Raji (cell line): ENCODE measurements around the gene LINC00237.

ENCODE experiments used
- POLR2A ChIP-seq: IDR thresholded peaks from 2 replicates; pipeline ENCODE4 v1.6.1; 2011; ENCODE audit warnings: low read depth, low read length, control low read depth; ENCODE audit not compliant: insufficient read depth

Gene LINC00237

DNA sequence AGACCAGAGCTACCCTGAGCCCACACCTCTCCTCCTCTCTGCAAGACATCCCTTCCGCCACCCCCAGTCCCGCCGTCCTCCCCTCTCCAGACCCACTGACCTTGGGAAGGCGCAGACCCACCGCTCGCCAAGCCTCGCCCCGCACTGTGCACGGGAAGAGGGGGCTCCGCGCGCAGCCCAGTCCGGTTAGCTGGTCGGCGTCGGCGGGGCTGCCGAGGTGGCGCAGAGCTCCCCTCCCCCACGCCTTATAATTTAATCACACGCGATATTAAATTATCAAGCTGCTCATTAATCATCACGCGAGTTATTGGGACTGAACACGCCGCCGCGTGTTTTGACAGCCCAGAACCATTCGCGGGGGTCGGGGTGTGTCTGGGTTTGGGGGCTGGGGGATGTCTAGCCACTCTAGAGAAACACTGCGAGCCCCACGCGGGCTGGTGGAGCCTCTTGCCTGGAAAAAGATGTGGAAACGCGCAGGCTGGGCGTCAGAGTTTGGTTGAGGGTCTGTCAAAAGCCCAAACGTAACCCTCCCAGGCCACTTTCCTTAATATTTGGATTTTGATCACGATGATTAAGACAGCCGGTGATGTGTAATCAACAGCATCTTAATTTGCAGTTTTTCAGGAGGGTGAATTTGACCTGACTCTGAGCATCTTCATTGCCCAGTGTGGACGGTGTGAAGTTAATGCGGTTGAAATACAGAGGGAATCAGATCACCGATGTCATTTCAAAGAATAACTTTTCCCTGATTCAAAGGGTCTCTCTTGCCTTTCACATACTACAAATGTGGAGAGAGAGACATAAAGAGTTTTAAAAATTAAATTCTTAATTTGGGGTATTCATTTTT, at the start of gene LINC00237:
Gene LINC00237, minus strand, starts transcription at position 188 of the 847 bp plus-strand sequence.
- TF ChIP-seq POLR2A, result no peak

GRCh38 chr20:21155268-21155667, 49.1 kb upstream of the LINC00237 start:
- no peak for TF ChIP-seq POLR2A

DNA sequence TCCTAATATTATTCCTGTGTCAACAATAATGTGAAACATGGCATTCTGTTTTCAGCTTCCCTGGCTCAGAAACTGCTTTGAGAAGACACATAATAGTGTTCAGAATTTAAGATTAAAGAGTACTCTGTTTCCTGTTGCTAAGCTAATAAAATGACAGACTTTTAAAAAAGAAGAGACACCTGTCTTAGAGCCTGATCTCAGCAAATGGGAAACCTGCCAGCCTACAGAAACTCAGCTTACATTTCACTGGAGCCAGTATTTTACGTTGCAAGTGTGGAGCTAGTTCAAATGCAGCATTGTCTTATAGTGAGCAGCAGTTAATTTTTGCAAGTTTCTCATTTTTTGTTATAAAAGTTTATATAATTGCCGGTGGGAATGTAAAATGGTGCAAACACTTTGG, 48.5 kb upstream of the LINC00237 start:
- TF ChIP-seq POLR2A, result no peak

DNA sequence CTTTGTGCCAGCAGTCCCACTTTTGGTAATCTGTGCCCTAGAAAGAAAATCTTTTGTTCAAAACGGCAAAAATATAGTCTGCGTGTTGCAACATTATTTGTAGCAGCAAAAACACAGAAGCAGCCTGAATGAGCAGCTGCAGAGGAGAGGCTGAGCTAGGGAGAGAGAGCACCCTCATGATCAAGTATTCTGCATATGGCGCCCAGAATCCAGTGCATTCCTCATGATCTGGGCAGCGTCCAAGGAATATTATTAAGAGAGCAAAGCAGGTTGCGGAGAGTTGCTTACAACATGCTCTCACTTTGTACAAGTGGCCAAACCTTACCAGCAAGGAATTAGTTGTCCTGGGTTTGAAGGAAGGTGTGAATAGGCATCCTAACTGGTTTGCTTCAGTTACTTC, 45.6 kb upstream of the LINC00237 start:
- no peak for TF ChIP-seq POLR2A

GRCh38 chr20:21149344-21149743, 43.2 kb upstream of the LINC00237 start:
- TF ChIP-seq POLR2A, result no peak

DNA sequence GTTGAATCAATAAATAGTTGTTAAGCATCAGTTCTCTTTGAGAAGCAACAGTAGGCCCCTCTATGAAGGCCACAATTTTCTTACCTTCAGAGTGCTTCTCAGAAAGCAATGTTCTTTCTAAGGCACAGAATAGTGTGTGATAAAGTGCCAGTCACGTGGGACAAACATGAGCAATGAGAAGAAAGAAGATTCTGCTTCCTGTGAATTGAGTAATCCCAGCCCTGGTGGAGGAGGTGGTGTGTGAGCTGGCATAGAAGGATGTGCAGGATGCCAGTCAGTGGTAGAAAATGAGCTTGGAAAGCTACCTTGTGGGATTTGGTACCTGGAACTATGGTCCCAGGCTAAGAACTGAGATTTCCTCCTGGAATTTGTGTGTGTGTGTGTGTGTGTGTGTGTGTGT, 41.4 kb upstream of the LINC00237 start:
- TF ChIP-seq POLR2A, result no peak

GRCh38 chr20:21146215-21146614, 40.1 kb upstream of the LINC00237 start:
- TF ChIP-seq POLR2A, result no peak

DNA sequence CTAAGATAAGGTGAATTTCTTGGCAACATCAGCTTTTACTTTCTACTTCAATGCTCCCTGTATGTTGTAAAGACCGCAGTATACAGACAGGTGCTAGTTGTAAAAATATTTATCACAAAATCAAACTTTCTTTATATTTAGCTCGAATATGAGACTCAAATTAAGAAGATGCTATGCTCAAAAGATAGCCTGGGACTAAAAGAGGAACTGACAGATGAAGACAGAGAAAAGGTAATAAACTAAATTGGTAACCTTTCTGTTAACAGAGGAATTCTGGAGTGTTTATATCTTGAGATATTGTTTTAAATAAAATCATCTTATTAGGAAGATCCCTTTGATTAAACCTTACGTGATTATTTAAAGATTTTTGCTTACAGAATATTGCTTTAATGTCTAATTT, 39.3 kb upstream of the LINC00237 start:
- no peak for TF ChIP-seq POLR2A

DNA sequence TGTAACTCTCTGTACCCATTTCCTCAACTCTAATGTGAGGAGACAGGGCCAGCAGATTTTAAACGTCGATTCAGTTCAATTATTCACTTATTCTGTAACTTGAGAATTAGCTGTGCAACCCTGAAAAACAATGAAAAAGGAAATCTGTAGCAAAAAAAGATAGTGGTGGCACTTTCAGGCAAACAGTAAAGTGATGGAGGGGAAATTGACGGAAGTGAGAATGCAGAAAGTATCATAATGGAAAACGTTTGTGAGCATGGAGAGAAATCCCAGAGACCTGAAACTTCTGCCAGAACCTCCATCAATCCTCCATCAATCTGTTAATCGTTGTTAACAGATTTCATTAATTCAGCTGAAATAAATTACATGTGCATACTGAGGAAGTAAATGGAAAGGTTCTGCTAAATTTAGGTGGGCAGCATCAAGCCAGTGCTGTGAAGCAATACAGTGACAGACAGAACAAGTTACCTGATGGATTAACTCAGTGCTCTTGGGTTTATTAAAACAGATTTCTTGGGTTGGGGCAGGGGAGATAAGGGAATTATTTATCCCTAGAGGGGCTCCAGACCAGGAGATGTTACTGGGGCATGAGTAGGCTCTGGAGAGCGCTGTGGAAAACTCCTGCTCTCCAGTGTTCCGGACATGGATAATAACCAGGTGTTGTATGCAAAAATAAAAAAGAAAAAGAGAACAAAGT, 37.2 kb upstream of the LINC00237 start:
- TF ChIP-seq POLR2A, result no peak

GRCh38 chr20:21141825-21142224, 35.7 kb upstream of the LINC00237 start:
- TF ChIP-seq POLR2A, result no peak

DNA sequence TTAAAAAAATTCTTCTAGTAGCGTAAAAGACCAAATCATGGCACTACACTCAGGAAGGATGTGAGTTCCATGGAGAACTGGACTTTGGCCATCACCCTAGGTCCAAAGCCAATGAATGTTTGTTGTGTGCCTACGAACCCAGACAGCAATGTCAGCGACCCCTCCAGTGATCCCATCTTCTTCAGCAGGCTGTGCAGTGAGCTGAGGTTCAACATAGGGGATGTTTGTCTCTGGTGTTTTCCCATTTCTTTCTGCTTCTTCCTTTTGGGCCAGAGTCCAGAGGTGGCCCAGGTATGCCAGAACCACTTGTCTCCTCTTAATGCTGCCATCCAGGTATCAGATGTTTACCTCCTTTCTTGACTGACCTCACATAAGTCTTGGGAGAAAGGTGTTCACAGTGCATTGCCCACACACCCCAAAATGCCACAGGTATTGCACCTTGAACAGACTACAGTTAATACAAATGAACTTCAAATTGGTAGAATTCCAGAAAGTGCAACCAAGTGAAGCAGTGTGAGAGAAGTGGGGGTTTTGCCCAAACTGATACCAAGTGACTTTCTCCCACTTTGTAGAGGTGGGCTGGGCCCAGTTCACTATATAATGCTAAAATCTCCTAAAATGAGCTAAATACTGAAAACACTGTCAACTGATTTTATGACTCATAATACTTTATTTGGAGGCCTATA, 33.9 kb upstream of the LINC00237 start:
- TF ChIP-seq POLR2A, result no peak

- no peak for TF ChIP-seq POLR2A
Measured at GRCh38 chr20:21137078-21137477, 30.9 kb upstream of the LINC00237 start.

DNA sequence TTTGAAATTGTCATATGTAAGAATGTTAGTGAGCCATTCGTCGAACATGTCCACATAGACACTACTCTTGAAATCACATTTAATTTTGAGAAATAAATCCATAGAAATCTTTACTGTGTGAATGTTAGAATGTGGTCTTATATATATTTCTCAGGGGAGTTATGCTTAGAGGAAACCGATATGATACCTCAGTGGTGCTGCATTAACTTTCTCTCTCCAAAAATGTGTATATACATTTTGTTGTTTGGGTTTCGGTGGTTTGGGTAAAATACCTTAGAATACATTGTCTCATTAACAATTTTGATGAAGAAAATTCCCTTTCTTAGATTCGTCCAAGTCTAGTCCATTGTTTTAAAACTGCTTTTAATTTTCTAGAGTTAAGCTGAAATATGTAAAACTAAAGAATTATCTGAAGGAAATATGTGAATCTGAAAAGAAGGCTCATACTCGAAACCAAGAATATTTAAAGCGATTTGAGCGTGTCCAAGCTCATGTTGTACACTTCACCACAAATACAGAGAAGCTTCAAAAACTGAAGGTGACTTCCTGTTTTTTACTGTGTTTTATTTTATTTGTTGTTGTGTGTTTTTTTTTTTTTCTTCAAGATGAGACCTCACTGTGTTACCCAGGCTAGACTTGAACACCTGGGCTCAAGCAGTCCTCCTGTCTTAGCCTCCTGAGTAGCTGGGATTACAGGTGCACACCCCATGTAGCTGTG, 30.0 kb upstream of the LINC00237 start:
- TF ChIP-seq POLR2A, result no peak

GRCh38 chr20:21134883-21135493, 28.8 kb upstream of the LINC00237 start:
- no peak for TF ChIP-seq POLR2A
